GM10266 (cell line): ENCODE measurements around the gene HOXC9.

Experiments
- DNase-seq: peaks from one replicate; pipeline ENCODE4 v3.0.0; 2012; ENCODE audit errors: extremely low spot score
- CTCF ChIP-seq: IDR thresholded peaks from 2 replicates; pipeline ENCODE4 v1.5.1; 2012; ENCODE audit warnings: mild to moderate bottlenecking, low read depth; ENCODE audit not compliant: control insufficient read depth, insufficient read depth; ENCODE audit errors: missing control alignments

The HOXC9 gene

GRCh38 chr12:54016478-54016964 is 16.6 kb downstream of the HOXC9 start:
- no peak for DNase-seq
- TF ChIP-seq CTCF = no peak

GRCh38 chr12:54017027-54017788 is 17.2 kb downstream of the HOXC9 start:
- TF ChIP-seq CTCF = no peak
- DNase-seq = peak; percentile 64

GRCh38 chr12:54017878-54018467 is 18.0 kb downstream of the HOXC9 start:
- no peak for TF ChIP-seq CTCF
- peak; percentile 94 for DNase-seq

- DNase-seq = no peak
Observed at GRCh38 chr12:54018468-54018984, 18.6 kb downstream of the HOXC9 start.

GRCh38 chr12:54019091-54019811 is 19.3 kb downstream of the HOXC9 start:
- no peak for DNase-seq
- TF ChIP-seq CTCF = no peak

More at GRCh38 chr12:54018468-54018984, 18.6 kb downstream of the HOXC9 start:
- no peak for TF ChIP-seq CTCF

GRCh38 chr12:54019924-54020590 is 20.1 kb downstream of the HOXC9 start:
- no peak for TF ChIP-seq CTCF
- DNase-seq = no peak
